ENCODE measurements around the gene FSTL3. TPM values are rescaled to one million over a fixed set of nuclear protein-coding genes. Genes with fewer than 3 reads are reported as not detected.

The FSTL3 gene
- polyA plus RNA-seq, 4 donors: 4.0 to 31.9 (median 17.7) TPM

DNA sequence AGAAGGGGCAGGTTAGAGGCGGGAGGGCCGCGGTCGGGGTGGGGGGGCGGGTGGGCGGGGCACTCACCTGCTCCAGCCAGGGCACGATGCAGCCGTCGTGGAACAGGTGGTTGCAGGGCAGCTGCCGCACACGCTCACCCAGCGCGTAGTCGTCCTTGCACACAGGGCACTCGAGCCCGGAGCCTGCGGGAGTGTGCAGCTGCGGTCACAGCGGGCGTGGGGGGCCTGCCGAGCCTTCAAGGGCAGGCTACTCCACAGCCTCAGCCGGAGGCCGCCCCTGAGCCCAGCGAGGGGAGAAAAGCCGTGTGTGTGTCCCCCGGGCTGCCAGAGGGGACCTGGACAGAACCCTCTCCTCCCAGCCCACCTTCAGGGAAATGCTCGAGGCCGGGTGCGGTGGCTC lies 27.9 kb upstream of the FSTL3 start:
- Histone ChIP-seq H3K27me3 (ENCODE audit: control insufficient read depth in 3 of 3, insufficient read depth in 3 of 3, low read length in 3 of 3) (no peaks in the 10 kb centered on the region), H3K36me3 (ENCODE audit: control insufficient read depth in 3 of 3, insufficient read depth in 2 of 3, low read depth in 1 of 3, low read length in 3 of 3) (peaks cover 26 to 87% (median 39%) of the 10 kb centered on the region in 3 donors), H3K4me3 (ENCODE audit: low read depth in 1 of 3, low read length in 3 of 3) (no peak overlapping the region), H3K9me3 (ENCODE audit: control insufficient read depth in 2 of 2, insufficient read depth in 1 of 2, low read depth in 1 of 2, low read length in 1 of 2) (no peaks in the 10 kb centered on the region), H3K4me1 (ENCODE audit: control insufficient read depth in 3 of 3, insufficient read depth in 2 of 3, low read depth in 1 of 3, low read length in 2 of 3) (no peaks in the 10 kb centered on the region), H3K27ac (ENCODE audit: low read depth in 1 of 3, low read length in 2 of 3) (no peak overlapping the region)
- WGBS, 3 donors: 87 to 90% (median 89%) methylated on average over 12 to 29 of the region's 29 CpGs
- DNase-seq (no peak), FAIRE-seq (no peak)

DNA sequence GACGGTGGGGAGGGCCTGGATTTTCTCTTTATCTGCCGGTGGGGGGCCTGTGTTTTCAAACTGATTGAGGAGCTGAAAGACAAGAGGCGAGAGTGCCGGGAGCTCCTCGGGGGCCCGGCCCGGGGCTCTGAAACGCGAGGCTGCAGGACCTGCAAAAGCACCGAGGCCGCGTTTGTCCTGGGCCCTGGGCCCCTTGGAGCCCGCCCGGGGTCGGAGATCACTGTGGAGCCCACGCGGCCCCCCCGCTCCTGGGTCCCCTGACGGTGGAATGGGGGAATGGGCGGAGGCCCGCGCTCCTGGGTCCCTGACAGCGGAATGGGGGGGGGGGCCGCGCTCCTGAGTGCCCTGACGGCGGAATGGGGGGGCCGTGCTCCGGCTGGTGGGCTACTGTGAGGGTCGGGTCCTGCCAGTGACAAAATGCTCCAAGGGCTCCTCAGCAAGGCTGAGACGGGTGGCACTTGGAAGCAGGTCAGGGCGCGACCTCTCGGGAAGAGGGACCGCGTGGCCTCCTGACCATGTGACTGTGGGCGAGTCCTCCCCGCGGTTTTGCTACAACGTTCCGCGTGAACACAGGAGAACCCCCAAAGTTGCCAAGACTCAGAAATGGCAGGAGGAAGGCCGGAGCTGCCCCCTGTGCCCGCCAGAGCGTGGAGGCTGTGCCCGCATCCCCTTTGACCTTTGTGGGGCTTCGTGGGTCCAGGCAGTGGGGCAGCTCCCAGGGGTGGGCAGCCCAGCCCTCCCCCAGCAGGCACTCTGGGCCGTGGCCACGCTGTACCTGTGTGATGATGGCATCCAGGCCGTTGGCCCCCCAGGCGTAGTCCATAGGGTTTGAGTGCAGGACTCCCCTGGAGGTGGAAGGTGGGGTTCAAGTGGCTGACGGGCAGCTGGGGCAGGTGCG lies 27.0 kb upstream of the FSTL3 start:
- FAIRE-seq (no peak), DNase-seq (no peak)
- Histone ChIP-seq H3K27me3 (ENCODE audit: control insufficient read depth in 3 of 3, insufficient read depth in 3 of 3, low read length in 3 of 3) (no peaks in the 10 kb centered on the region), H3K4me1 (ENCODE audit: control insufficient read depth in 3 of 3, insufficient read depth in 2 of 3, low read depth in 1 of 3, low read length in 2 of 3) (no peaks in the 10 kb centered on the region), H3K9me3 (ENCODE audit: control insufficient read depth in 2 of 2, insufficient read depth in 1 of 2, low read depth in 1 of 2, low read length in 1 of 2) (no peaks in the 10 kb centered on the region), H3K4me3 (ENCODE audit: low read depth in 1 of 3, low read length in 3 of 3) (no peak overlapping the region), H3K27ac (ENCODE audit: low read depth in 1 of 3, low read length in 2 of 3) (no peak overlapping the region), H3K36me3 (ENCODE audit: control insufficient read depth in 3 of 3, insufficient read depth in 2 of 3, low read depth in 1 of 3, low read length in 3 of 3) (peaks cover 28 to 89% (median 39%) of the 10 kb centered on the region in 3 donors)
- WGBS, 3 donors: 90 to 94% (median 93%) methylated on average over 46 to 53 of the region's 53 CpGs

DNA sequence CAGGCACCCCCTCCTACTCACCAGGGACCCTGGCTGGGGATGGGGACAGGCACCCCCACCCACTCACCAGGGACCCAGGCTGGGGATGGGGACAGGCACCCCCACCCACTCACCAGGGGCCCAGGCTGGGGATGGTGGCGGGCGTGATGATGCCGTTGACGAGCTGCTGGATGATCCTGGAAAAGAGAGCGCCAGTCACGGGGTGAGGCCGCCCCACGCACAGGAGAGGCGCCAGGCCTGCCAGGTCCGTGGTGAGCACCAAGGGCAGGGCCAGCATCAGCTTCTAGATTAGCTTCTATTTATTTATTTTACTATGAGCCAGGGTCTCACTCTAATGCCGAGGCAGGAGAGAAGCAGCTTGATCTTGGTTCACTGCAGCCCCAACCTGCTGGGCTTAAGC lies 26.1 kb upstream of the FSTL3 start:
- Histone ChIP-seq H3K27ac (ENCODE audit: low read depth in 1 of 3, low read length in 2 of 3) (no peak overlapping the region), H3K4me3 (ENCODE audit: low read depth in 1 of 3, low read length in 3 of 3) (no peak overlapping the region), H3K4me1 (ENCODE audit: control insufficient read depth in 3 of 3, insufficient read depth in 2 of 3, low read depth in 1 of 3, low read length in 2 of 3) (no peaks in the 10 kb centered on the region), H3K27me3 (ENCODE audit: control insufficient read depth in 3 of 3, insufficient read depth in 3 of 3, low read length in 3 of 3) (no peaks in the 10 kb centered on the region), H3K36me3 (ENCODE audit: control insufficient read depth in 3 of 3, insufficient read depth in 2 of 3, low read depth in 1 of 3, low read length in 3 of 3) (peaks cover 28 to 90% (median 39%) of the 10 kb centered on the region in 3 donors), H3K9me3 (ENCODE audit: control insufficient read depth in 2 of 2, insufficient read depth in 1 of 2, low read depth in 1 of 2, low read length in 1 of 2) (no peaks in the 10 kb centered on the region)
- FAIRE-seq (no peak), DNase-seq (no peak)
- 86 to 92% (median 92%) methylated on average over 11 of the region's 11 CpGs for WGBS, 3 donors

DNA sequence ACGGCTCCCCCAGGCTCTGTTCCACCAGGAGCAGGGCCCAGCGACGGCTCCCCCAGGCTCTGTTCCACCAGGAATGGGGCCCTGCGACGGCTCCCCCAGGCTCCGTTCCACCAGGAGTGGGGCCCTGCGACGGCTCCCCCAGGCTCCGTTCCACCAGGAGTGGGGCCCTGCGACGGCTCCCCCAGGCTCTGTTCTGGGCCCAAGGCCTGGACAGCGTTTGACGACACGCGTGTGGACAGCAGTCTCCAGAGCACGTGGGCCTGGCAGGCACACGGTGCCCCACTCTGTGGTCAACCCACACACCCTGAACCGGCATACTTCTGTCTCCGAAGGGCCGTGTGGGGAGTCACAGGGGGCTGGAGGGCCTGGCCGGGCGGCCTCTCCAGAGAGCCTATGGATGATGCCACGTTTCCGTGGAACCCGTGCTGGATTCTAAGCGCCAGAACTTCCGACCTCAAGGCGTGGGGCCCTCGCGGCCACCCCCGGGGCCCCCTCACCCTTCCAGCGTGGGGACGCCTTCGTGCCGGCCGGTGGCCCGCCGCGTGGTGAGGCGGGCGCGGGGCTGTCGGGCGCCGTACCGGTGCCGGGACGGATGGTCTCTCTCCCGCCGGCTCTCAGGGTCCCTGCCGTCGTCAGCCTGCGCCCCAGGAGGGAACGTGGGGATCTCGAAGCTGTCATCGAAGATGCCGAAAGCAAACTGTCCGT lies 24.9 kb upstream of the FSTL3 start:
- WGBS, 3 donors: 93 to 95% (median 95%) methylated on average over 38 to 58 of the region's 58 CpGs
- no peak for FAIRE-seq
- H3K27me3 ChIP-seq (ENCODE audit: control insufficient read depth in 3 of 3, insufficient read depth in 3 of 3, low read length in 3 of 3): no peaks in the 10 kb centered on the region

DNA sequence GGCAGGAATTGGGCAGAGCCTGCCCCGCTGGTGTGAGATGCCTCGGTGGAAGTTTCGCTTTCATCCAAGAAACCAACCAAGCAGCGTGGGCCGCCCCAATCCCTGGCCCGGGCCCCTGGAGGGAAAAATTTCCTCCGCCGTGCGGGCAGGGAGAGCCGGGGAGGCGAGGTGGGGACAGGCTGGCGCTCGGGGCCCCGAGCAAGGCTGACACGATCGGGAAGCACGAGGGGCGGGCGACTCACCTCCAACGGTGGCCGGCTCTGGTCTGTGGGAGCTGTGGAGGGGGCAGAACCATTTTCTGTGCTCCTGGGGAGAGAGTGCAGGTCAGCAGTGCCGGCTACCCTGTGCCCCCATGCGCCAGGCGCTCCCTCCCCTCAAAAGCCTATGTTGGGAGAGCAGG lies 24.2 kb upstream of the FSTL3 start:
- Histone ChIP-seq H3K4me1 (ENCODE audit: control insufficient read depth in 3 of 3, insufficient read depth in 2 of 3, low read depth in 1 of 3, low read length in 2 of 3) (peaks cover 0 to 2% (median 0%) of the 10 kb centered on the region in 3 donors), H3K27ac (ENCODE audit: low read depth in 1 of 3, low read length in 2 of 3) (no peak overlapping the region), H3K9me3 (ENCODE audit: control insufficient read depth in 2 of 2, insufficient read depth in 1 of 2, low read depth in 1 of 2, low read length in 1 of 2) (no peaks in the 10 kb centered on the region), H3K4me3 (ENCODE audit: low read depth in 1 of 3, low read length in 3 of 3) (no peak overlapping the region), H3K36me3 (ENCODE audit: control insufficient read depth in 3 of 3, insufficient read depth in 2 of 3, low read depth in 1 of 3, low read length in 3 of 3) (peaks cover 28 to 92% (median 30%) of the 10 kb centered on the region in 3 donors), H3K27me3 (ENCODE audit: control insufficient read depth in 3 of 3, insufficient read depth in 3 of 3, low read length in 3 of 3) (no peaks in the 10 kb centered on the region)
- no peak for FAIRE-seq
- no peak for DNase-seq
- 87 to 89% (median 89%) methylated on average over 23 to 24 of the region's 24 CpGs for WGBS, 3 donors

More for the DNA sequence above, 24.9 kb upstream of the FSTL3 start:
- H3K36me3 ChIP-seq (ENCODE audit: control insufficient read depth in 3 of 3, insufficient read depth in 2 of 3, low read depth in 1 of 3, low read length in 3 of 3): peaks cover 28 to 92% (median 37%) of the 10 kb centered on the region in 3 donors
- no peaks in the 10 kb centered on the region for H3K4me1 ChIP-seq (ENCODE audit: control insufficient read depth in 3 of 3, insufficient read depth in 2 of 3, low read depth in 1 of 3, low read length in 2 of 3)
- H3K4me3 ChIP-seq (ENCODE audit: low read depth in 1 of 3, low read length in 3 of 3): no peak overlapping the region
- H3K27ac ChIP-seq (ENCODE audit: low read depth in 1 of 3, low read length in 2 of 3): no peak overlapping the region
- no peak for DNase-seq
- no peaks in the 10 kb centered on the region for H3K9me3 ChIP-seq (ENCODE audit: control insufficient read depth in 2 of 2, insufficient read depth in 1 of 2, low read depth in 1 of 2, low read length in 1 of 2)

DNA sequence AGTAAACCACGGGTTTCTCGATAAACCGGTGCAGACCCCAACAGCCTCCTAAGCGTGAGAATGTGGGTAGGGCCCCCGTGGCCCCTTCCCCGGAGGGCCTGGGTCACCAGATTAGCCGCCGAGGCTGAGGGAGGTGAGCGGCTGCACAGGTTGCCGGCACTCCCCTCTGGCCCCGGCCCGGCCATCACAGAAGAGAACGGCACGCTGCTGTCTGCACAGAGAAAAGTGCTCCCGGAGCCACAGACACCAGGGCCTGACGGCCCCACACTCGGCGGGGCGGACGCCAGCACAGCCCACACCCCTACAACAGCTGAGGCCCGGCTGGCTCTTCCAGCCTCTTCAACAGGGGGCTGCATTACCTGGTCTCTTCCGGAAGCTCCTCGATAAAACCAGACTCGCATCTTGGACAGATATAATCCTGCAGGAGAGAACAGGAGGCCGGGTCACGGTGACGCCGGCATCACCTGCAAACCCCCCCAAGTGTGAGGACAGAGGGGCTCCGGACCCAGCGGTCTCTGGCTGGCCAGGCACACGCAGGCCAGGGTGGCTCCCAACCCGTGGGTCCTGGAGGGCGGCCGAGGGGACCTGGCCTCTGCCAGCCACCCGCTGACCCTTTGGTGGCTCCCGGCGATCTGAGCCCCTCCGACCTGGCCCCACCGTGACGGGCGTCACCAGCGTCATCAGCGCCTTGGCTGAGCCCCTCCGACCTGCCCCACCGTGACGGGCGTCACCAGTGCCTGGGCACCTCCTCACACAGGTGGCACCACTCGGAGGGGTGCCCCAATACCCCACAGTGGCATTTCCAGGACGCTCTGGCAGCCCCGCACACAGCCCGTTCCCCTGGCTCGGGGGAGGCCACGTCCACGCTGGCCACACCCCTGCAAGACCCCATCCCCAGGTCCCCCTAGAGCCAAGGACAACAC lies 23.5 kb upstream of the FSTL3 start:
- Histone ChIP-seq H3K36me3 (ENCODE audit: control insufficient read depth in 3 of 3, insufficient read depth in 2 of 3, low read depth in 1 of 3, low read length in 3 of 3) (peaks cover 24 to 92% (median 27%) of the 10 kb centered on the region in 3 donors), H3K4me1 (ENCODE audit: control insufficient read depth in 3 of 3, insufficient read depth in 2 of 3, low read depth in 1 of 3, low read length in 2 of 3) (peaks cover 0 to 10% (median 0%) of the 10 kb centered on the region in 3 donors), H3K27ac (ENCODE audit: low read depth in 1 of 3, low read length in 2 of 3) (no peak overlapping the region), H3K4me3 (ENCODE audit: low read depth in 1 of 3, low read length in 3 of 3) (no peak overlapping the region), H3K27me3 (ENCODE audit: control insufficient read depth in 3 of 3, insufficient read depth in 3 of 3, low read length in 3 of 3) (no peaks in the 10 kb centered on the region), H3K9me3 (ENCODE audit: control insufficient read depth in 2 of 2, insufficient read depth in 1 of 2, low read depth in 1 of 2, low read length in 1 of 2) (no peaks in the 10 kb centered on the region)
- no peak for FAIRE-seq
- no peak for DNase-seq
- 92 to 93% (median 92%) methylated on average over 48 to 54 of the region's 54 CpGs for WGBS, 3 donors

DNA sequence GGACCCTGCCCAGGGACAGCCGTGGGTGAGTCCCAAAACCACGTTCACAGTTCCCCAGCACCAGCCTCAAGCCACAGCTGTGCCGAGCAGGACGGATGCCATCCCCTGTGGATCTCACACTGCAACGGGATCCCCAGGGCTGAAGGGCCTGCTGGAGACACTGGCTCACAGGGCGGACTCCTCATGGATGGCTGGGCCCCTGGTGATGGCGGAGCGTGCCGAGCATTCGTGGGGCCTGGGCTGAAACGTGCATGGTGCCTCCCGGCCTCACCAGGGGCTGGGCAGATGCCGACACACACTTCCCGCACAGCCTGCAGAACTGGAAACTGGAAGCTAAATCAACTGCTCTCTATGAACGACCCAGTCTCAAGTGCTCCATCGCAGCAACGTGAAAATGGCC lies 22.8 kb upstream of the FSTL3 start:
- DNase-seq (no peak), FAIRE-seq (no peak)
- Histone ChIP-seq H3K27ac (ENCODE audit: low read depth in 1 of 3, low read length in 2 of 3) (no peak overlapping the region), H3K9me3 (ENCODE audit: control insufficient read depth in 2 of 2, insufficient read depth in 1 of 2, low read depth in 1 of 2, low read length in 1 of 2) (no peaks in the 10 kb centered on the region), H3K4me1 (ENCODE audit: control insufficient read depth in 3 of 3, insufficient read depth in 2 of 3, low read depth in 1 of 3, low read length in 2 of 3) (peaks cover 0 to 17% (median 1%) of the 10 kb centered on the region in 3 donors), H3K36me3 (ENCODE audit: control insufficient read depth in 3 of 3, insufficient read depth in 2 of 3, low read depth in 1 of 3, low read length in 3 of 3) (peaks cover 19 to 93% (median 23%) of the 10 kb centered on the region in 3 donors), H3K4me3 (ENCODE audit: low read depth in 1 of 3, low read length in 3 of 3) (no peak overlapping the region), H3K27me3 (ENCODE audit: control insufficient read depth in 3 of 3, insufficient read depth in 3 of 3, low read length in 3 of 3) (no peaks in the 10 kb centered on the region)
- WGBS, 3 donors: 83 to 91% (median 85%) methylated on average over 17 of the region's 17 CpGs

DNA sequence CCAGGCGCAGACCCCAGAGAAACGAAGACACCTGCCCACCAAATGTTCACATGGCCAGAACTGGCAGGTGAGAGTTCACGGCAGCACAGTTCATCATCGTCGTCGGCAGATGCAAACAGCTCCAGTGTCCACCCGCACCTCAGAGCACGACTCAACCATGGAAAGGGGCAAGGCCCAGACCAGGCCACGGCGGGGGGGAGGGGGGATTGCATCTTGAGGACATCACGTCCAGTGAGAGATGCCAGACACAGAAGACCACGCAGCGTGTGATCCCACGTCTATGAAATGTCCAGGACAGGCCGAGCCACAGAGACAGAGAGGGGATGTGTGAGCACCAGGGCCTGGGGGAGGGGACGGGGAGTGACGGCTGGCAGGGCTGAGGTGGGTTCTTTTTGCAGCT lies 20.5 kb upstream of the FSTL3 start:
- H3K27ac ChIP-seq (ENCODE audit: low read depth in 1 of 3, low read length in 2 of 3): no peak overlapping the region
- no peaks in the 10 kb centered on the region for H3K27me3 ChIP-seq (ENCODE audit: control insufficient read depth in 3 of 3, insufficient read depth in 3 of 3, low read length in 3 of 3)
- FAIRE-seq (no peak), DNase-seq (no peak)
- 82 to 84% (median 83%) methylated on average over 17 of the region's 17 CpGs for WGBS, 3 donors
- H3K4me3 ChIP-seq (ENCODE audit: low read depth in 1 of 3, low read length in 3 of 3): no peak overlapping the region
- H3K9me3 ChIP-seq (ENCODE audit: control insufficient read depth in 2 of 2, insufficient read depth in 1 of 2, low read depth in 1 of 2, low read length in 1 of 2): no peaks in the 10 kb centered on the region
- H3K36me3 ChIP-seq (ENCODE audit: control insufficient read depth in 3 of 3, insufficient read depth in 2 of 3, low read depth in 1 of 3, low read length in 3 of 3): peaks cover 15 to 95% (median 22%) of the 10 kb centered on the region in 3 donors
- peaks cover 10 to 39% (median 15%) of the 10 kb centered on the region in 3 donors for H3K4me1 ChIP-seq (ENCODE audit: control insufficient read depth in 3 of 3, insufficient read depth in 2 of 3, low read depth in 1 of 3, low read length in 2 of 3)

Data from small intestine (tissue), 7 donors.